Fibroblast of skin of left quadriceps (primary cell): ENCODE data around the gene TGIF1.
A peak's percentile ranks its signal among the peaks of the same experiment; 100 is the strongest.
"Not testable (repeated sequence)": the region's sequence is repeated elsewhere in the genome, so short reads cannot be mapped to it uniquely, and the experiment has no call there.

Experiments
- DNase-seq, 2 experiments: peaks; one replicate each; pipeline ENCODE4 v3.0.0-alpha.2; 2013; ENCODE audit warnings: low read depth in 2 of 2

Gene TGIF1

DNA sequence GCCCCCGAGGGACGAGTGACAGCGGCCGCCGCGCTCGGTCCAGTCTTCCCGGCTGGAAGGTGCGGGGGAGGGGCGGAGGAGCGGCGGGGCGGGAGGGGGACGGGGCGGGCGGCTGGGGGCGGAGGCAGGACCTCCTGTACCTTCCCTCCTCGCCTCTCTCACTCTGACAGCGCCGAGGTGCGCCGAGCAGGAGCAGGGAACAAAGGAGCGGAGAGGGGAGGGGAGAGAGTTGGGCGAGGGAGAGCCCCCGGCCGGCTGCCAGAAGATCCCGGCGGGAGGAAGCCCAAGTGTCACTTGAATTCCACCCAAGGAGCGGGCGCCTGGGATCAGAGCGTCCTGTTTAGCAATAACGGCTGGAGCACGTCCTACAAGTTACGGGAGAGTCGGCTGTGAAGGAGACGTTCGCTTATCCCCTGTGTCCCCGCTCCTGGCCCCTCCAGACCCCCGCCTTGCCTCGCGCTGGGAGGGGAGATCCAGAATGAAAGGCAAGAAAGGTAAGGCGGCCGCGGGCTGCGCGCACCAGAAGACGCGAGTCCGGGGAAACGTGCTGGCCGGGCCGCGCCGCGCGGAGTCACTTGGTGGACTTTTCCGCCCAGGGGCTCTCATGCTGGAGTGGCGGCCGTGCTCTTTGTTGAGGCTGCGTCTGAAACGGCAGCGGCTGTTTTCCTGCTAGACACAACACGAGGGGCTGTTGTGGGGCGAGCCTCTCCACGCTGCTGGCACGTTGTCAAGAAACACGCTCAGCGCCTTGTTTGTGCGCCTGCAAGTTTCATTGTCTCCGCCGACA is at the start of gene TGIF1:
Gene TGIF1, plus strand, starts transcription at position 161 of the 787 bp plus-strand sequence. Its CDS starts 318 bp downstream, at position 479.
- peak; percentile 53 to 60 for DNase-seq

DNA sequence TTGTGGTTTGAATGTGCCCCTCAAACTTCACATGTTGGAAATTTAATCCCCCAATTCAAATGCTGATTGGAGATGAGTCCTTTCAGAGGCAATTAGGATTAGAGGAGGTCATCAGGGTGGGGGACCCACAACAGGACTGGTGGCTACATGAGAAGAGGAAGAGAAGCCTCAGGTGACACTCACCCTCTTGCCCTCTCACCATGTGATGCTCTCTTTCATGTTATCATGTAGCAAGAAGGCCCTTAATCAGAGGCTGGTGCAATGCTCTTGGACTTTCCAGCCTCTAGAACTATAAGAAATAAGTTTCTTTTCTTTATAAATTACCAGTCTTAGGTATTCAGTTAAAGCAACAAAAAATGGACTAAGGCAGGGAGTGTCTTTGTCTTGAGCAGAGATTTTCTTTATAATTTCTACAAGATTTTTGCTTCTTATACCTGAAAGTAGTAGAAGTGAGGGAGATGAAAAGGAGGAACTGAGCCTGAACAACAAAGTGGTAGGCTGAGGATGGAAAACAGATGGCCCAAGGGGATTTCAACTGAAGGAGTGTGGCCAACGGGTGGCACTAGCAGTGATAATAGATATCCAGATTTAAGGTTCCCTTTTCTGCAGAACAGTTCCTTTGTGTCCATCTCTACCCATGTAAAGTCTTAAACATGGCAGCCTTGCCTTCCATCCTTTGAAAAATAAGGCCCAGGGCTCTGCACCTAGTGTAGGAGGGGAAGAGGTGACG is 49.2 kb upstream of the TGIF1 start:
- no peak for DNase-seq

DNA sequence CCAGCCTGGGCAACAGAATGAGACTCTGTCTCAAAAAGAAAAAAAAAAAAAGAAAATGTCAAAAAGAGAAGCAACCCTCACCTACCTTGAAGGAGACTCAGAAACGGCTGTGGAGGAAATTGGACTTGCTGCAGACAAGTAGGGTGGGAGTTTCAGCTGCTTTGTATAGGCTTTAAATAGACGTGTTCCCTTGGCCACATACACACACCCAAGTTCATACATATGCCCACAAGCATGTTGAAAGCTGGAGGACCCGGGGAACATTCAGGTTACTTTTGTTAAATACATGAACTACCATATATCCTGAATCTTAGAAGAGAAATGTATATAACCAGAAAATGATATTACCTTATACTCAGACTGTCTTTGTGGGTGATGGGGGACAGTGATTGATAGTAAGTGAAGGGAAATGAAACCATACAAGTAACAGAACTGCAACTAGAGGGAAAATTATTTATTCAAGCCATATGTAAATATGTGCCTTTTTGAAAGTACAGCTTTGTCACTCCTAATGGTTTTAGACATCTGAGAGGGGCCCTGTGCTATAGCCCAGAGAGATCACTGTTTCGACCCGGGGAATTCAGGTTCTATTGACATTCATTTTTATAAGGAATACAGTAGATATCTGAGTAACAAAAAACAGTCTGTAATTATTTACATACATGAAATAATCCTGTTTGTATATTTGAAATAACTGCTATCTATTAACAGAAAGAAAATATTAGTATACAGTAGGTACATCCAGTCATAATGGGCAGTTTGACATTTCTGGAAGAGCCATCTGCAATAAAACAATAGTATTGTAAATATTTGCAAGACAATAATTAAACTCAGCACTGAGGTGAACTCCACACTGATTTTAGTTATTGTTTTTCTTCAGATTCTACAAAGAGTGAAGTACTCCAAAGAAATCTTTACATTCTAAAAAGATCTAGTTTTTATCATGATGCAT is 48.0 kb upstream of the TGIF1 start:
- no peak for DNase-seq

DNA sequence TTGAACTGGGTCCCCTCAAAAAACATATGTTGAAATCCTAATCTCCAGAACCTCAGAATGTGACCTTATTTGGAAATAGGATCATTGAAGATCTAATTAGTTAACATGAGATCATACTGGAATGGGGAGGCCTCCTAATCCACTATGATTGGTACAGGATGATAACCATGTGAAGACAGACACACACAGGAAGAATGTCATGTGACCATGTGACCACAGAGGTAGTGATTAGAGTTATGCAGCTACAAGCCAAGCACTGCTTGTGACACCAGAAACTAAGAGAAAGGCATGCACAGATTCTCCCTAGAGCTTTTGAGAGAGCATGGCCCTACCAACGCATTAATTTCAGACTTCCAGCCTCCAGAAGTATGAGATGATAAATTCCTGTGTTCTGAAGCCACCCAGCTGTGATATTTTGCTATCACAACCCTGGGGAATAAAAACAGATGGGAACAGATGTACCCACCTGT is 47.0 kb upstream of the TGIF1 start:
- DNase-seq: peak; percentile 32 to 33

DNA sequence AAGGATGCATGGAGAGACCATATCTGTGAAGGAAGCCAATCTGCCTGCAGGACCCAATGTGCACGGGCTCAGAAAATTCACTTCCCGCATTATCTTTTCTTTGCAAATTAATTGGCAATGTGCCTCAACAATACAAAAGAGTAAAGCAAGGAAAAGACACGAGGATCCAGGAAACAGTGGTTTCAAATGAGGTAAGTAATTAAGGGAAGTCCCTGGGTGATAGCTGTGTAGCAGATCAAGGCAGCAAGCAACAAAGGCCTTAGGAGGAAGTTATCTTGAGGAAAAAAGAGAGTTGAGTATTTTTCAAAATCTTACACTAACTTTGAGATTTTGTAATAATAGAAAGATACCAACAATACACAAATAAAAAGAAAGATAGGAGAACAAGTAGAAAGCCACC is 44.3 kb upstream of the TGIF1 start:
- no peak for DNase-seq

DNA sequence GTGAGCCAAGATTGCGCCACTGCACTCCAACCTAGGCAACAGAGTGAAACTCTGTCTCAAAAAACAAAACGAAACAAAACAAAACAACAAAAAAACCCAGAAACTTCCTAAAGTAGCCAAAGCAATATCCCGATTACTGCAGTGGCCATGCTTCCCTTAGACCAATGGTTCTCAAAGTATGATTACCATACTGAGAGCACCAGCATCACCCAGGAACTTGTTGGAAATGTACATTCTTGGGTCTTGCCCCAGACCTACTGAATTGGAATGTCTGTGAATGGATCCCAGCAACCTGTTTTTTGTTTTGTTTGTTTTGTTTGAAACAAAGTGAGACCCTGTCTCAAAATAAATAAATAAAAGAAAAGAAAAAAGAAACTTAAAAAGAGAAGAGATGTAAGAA is 41.9 kb upstream of the TGIF1 start:
- no peak for DNase-seq

DNA sequence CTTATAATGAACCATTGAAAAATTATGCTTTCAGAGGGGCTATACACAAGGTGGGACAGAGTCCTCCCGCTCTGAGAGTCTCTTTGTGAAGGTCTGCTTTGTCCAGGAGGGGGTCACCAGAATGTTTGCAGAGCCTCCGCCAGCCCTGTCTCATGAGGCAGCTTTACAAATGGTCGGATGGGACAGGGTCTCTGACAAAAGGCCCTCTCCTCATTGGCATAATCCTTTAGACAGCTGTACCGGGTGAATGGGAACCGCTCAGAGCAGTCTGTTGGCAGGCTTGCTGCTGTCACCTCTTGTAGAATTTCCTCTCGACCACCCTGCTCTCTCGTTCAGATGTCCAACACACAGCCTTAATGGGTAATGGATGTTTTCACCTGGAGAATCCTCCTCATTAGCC is 40.2 kb upstream of the TGIF1 start:
- DNase-seq: no peak

DNA sequence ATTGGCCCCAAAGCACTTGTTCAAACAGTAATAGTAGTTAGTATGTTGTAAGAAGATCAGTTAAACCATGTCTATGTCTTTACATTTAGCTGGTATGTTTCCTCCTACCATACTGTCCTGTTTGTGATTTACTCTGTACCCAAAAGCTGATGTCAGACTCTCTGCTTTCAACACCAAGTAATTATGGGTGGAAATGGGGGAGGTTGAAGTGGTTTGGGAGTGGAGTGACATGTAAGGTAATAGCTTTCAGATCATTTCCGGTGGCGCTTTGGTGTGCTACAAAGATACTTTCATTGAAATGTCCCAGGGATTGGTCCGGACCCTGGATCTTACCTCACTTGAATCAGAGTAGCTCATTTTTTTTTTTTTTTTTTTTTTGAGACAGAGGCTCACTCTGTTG is 39.7 kb upstream of the TGIF1 start:
- no peak for DNase-seq

DNA sequence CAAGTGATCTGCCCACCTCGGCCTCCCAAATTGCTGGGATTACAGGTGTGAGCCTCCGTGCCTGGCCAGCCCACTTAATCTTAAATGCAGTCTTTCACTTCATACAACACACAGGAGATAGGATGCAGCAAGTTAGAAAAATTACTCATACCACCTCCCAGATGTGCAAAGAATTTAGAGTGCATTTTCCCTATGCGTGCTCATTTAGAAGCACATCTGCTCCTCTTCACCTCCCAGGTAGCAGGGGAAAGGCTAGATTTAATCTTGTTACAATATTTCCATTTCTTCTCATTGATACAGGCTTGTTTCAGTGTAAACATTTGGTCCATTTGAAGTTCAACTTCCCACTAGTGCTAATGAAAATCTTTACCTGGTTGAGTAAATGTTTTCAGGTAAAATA is 39.1 kb upstream of the TGIF1 start:
- not testable (repeated sequence) for DNase-seq

DNA sequence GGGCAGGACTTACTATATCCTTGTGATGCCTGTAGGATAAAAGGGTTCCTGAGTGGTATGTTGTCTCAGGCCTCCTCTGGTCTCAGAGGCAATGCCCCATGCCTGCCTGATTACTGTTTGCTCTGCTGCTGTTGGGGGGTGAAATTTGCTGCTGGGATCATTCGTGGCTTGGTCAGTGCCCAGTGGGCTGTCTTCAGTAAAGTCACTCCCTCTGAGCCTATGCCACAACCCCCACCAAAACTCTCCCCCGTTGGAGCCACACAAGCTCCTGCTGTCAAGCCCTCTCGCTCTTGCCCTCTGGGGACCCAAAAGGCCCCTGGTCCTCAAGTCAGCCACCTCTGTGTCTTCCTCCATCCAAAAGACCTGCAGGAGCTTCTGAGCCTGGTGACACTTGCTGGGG is 38.6 kb upstream of the TGIF1 start:
- no peak for DNase-seq

DNA sequence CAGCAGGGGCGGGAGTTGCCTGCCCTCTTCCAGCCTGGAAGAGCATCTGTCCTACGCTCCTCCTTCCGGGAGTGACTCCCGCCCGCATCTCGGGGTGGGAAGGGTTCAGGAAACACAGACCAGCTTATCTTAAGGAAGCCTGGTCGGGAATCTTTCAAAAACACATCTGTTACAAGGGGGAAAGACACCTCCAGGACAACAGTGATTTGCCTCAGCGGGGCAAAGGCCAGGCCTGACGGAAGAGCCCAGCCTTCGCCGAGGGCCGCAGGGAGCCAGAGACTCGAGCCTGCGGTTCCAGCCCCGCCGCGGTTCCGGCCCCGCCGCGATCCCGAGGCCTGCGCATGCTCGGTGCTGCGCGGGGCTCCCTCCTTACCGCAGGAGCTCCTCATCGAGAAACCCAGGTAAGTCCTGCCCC is 38.1 kb upstream of the TGIF1 start:
- DNase-seq: no peak

DNA sequence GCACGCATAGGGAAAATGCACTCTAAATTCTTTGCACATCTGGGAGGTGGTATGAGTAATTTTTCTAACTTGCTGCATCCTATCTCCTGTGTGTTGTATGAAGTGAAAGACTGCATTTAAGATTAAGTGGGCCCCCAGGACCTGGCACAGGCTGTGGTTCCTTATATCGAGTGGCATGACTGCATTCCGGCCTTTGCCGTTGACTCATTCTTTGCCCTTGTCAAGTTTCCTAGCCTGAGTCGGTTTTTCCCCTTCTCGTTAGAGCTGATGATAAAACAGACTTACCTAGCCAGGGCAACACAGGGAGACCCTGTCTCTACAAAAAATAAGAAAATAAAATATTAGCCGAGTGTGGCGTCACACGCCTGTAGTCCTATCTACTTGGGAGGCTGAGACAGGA is 37.4 kb upstream of the TGIF1 start:
- DNase-seq: not testable (repeated sequence)

DNA sequence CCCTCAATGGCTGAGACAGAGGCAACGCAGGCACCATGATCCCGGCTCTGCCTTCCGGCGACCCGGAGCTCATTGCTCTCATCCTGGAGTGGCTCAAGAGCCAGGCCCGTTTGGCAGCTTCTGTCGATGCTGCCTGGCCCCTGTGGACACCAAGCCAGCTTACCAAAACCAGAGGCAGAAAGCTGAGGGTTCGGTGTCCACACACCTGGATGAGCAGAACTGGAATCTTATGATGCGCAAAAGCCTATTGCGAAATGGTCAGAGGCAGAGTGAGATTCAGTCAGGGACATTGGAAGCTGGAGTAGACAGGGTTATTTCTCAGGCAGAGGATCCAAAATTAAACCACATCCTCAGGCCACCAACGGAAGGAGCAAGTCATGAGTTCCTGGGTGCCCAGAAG is 34.9 kb upstream of the TGIF1 start:
- no peak for DNase-seq

DNA sequence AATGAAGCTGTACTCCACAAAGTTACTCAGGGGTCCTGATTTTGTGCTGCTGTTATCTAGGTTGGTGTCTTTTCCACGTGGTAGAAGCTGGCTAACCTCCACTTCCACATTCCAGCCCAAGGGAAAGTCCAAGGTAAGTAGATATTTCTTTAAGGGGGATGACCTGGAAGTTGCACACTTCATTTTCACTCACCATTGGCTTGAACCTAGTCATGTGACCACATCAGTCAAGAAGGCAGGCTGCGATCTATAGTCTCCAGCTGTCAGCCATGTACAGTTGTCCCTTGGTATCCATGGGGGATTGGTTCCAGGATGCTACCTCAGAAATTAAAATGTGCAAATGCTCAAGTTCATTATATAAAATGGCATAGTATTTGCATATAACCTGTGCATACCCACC is 31.9 kb upstream of the TGIF1 start:
- no peak for DNase-seq

DNA sequence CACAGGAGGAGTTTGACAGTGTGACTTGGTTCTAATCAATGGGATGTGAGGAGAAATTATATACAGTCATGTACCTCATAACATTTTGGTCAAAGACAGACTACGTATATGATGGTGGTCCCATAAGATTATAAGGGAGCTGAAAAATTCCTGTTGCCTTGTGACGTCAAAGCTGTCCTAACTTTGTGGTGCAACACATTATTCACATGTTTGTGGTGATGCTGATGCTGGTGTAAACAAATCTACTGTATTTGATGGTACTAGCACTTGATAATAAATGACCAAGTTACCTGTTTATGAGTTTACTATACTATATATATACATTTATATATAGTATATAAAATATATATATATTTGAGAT is 29.1 kb upstream of the TGIF1 start:
- no peak for DNase-seq

DNA sequence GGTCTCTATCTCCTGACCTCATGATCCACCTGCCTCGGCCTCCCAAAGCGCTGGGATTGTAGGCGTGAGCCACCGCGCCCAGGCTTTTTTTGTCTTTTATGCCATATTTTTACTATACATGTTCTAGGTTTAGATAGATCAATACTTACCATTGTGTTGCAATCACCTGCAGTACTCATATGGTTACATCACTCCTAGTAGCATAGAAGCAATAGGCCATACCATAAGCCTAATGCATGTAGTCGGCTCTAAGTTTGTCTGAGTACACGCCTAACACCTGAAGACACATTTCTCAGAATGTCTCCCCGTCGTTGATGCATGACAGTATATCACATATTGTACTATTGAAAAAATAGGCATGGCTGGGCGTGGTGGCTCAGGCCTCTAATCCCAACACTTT is 27.1 kb upstream of the TGIF1 start:
- no peak for DNase-seq

DNA sequence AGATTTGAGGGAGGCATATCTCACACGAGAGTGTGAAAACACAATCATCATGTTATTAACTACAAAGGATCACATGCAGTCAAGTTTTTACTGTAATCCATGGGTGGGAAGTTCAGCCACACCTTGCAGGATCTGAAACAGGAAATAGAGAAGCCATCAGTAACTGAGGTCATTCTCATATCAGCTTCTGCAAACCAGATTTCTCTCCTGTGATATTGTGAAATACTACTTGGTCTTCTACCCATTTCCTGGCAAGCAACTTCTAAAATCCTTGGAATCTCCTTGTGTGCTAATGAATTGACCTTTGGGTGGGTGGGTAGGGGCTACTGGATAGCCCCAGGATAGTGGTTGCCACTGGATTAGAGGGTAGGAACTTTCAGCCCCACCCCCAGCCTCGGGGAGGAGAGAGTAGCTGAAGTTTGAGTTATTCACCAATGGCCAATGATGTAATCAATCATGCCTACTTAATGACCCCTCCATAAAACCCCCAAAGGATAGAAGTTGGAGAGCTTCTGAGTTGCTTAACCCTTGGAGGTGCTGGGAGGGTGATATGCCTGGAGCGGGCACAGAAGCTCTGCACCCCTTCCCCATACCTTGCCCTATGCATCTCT is 25.6 kb upstream of the TGIF1 start:
- no peak for DNase-seq

DNA sequence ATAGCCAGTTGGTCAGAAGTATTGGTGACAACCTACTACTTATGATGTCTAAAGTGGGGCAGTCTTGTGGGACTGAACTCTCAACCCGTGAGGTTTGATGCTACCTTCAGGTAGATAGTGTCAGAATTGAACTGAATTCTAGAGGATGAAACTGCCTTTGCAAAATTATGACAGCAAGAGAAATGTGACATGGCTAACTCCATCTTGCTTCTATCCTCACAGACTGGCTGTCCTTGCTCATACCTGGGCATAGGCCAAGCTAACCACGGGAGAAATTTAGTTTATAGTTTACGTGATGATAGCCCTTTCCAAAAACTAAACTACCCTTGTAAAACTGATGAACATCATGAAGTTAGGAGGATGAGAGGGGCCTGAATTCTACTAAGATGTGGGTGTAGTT is 24.9 kb upstream of the TGIF1 start:
- no peak for DNase-seq

DNA sequence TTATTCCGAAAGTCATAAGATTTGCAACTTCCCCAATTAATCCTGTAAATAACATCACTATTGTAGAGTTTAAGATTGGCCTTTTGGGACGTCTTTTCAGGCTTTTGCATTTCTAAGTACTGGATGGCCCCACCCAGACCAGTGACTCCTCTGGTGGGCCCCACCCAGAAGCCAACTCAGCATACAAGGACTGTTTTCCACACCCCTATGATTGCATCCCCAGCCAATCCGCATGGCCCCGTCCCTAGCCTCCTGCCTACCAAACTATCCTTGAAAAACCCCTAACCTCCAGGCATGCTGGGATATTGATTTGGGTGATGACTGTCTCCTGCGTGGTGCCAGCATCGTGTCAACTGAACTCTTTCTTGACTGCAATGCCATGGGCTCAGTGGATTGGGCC is 24.5 kb upstream of the TGIF1 start:
- no peak for DNase-seq

DNA sequence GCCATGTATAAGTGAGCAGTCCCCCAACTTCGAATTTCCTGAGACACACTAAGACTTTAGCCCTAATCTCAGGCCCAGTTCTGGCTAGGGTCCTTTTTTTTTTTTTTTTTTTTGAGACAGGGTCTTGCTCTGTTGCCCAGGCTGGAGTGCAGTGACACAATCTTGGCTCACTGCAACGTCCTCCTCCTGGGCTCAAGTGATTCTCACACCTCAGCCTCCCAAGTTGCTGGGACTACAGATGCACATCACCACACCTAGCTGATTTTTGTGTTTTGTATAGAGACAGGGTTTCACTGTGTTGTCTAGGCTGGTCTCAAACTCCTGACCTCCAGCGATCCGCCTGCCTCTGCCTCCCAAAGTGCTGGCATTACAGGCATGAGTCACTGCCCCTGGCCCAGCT is 23.9 kb upstream of the TGIF1 start:
- no peak for DNase-seq

DNA sequence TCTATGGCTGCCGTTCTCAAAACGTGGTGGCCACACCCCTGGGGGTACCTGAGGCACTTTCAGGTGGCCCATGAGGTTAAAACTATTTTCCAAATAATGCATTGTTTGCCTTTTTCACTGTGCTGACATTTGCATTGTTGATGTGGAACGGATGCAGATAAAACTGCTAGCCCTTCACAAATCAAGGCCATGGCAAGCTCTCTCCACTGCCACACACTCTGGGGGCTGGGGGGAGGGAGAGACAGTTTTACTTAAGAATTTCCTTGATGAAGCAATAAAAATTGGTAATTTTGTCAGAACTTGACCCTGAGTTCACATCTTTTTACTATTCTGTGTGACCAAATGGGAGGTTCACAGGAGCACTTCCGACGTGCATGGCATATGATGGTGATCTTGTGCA is 22.0 kb upstream of the TGIF1 start:
- DNase-seq: no peak

DNA sequence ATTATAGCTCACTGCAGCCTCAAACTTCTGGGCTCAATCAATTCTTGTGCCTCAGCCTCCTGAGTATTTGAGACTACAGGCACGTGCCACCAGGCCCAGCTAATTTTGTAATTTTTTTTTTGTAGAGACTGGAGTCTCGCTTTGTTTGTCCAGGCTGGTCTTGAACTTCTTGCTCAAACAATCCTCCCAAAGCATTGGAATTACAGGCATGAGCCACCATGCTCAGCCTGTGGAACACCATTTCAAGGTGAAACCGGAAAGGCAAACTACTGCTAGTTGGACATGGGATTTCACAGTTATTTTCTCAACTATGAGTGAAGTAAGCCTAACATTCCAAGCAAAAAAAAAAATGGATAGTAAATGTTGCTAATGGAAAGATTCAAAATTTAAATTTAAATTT is 20.9 kb upstream of the TGIF1 start:
- no peak for DNase-seq
